HepG2 (cell line): ENCODE results near the gene CCDC142. TPM values are rescaled to one million over a fixed set of nuclear protein-coding genes. Genes with fewer than 3 reads are reported as not detected.

Experiments
- BORCS8-MEF2B ChIP-seq: sonication (generic); formaldehyde crosslinking; IDR thresholded peaks from 2 replicates; pipeline ENCODE4 v1.8.0; 2022; ENCODE audit warnings: mild to moderate bottlenecking, missing genetic modification reagents
- CSRNP2 ChIP-seq: sonication (generic); formaldehyde crosslinking; conservative IDR thresholded peaks from 2 replicates; pipeline ENCODE4 v1.8.0; 2022; ENCODE audit warnings: low read depth, missing genetic modification reagents
- FOXM1 ChIP-seq: sonication (generic); formaldehyde crosslinking; IDR thresholded peaks from 2 replicates; pipeline ENCODE4 v1.5.0; 2020; ENCODE audit warnings: missing genetic modification reagents
- PAF1 ChIP-seq: IDR thresholded peaks from 2 replicates; pipeline ENCODE4 v1.6.1; 2016; ENCODE audit warnings: missing genetic modification reagents, missing compliant biosample characterization
- SNAPC5 ChIP-seq: sonication (generic); formaldehyde crosslinking; IDR thresholded peaks from 2 replicates; pipeline ENCODE4 v1.8.1; 2023; ENCODE audit warnings: mild to moderate bottlenecking, missing genetic modification reagents, borderline replicate concordance
- SP140L ChIP-seq: sonication (generic); formaldehyde crosslinking; IDR thresholded peaks from 2 replicates; pipeline ENCODE4 v1.4.0; 2020; ENCODE audit warnings: missing genetic modification reagents, borderline replicate concordance
- SSRP1 ChIP-seq: IDR thresholded peaks from 2 replicates; pipeline ENCODE4 v1.6.1; 2016; ENCODE audit warnings: control low read depth
- TEAD2 ChIP-seq: sonication (generic); formaldehyde crosslinking; IDR thresholded peaks from 2 replicates; pipeline ENCODE4 v1.9.0; 2021; ENCODE audit warnings: missing genetic modification reagents
- YEATS4 ChIP-seq: sonication (generic); formaldehyde crosslinking; IDR thresholded peaks from 2 replicates; pipeline ENCODE4 v1.4.0; 2020; ENCODE audit warnings: missing genetic modification reagents, borderline replicate concordance
- ZBTB4 ChIP-seq: sonication (generic); formaldehyde crosslinking; IDR thresholded peaks from 2 replicates; pipeline ENCODE4 v1.4.0; 2020; ENCODE audit warnings: missing genetic modification reagents, mild to moderate bottlenecking, borderline replicate concordance
- ZNF207 ChIP-seq: fragments of 450-650 bp; IDR thresholded peaks from 2 replicates; pipeline ENCODE4 v1.6.1; 2016; ENCODE audit warnings: antibody characterized with exemption, borderline replicate concordance
- ZNF235 ChIP-seq: sonication (generic); formaldehyde crosslinking; IDR thresholded peaks from 2 replicates; pipeline ENCODE4 v1.8.1; 2023; ENCODE audit warnings: mild to moderate bottlenecking, missing genetic modification reagents, borderline replicate concordance
- ZNF800 ChIP-seq: sonication (generic); formaldehyde crosslinking; IDR thresholded peaks from 2 replicates; pipeline ENCODE4 v1.4.0; 2020; ENCODE audit warnings: missing genetic modification reagents
- polyA plus RNA-seq, 8 experiments: library from polyadenylated mRNA; depleted of rRNA in 3 of 8; stranded (reverse) in 7 of 8; unstranded in 1 of 8; fragments of >200 nt; fragmentation: Illumina TruSeq in 4 of 8; extraction: Trizol in 4 of 8; gene quantifications; 2 replicates each; pipeline versions ENCODE4 v1.2.1 to v1.2.3, GENCODE V29; 2011 to 2016; ENCODE audit warnings: low read depth in 4 of 8, missing spikeins in 1 of 8, mixed read lengths in 1 of 8; ENCODE audit not compliant: insufficient read depth in 1 of 8
- total RNA-seq, 5 experiments: library from RNA; depleted of rRNA; stranded (reverse); fragments of >200 nt; fragmentation: Illumina TruSeq; extraction: Trizol; gene quantifications; 2 replicates each; pipeline ENCODE4 v1.2.3, GENCODE V29; 2016; ENCODE audit warnings: low read depth in 1 of 5
- TF ChIP-seq, protein P1 (sequence below): sonication (generic); formaldehyde crosslinking; conservative IDR thresholded peaks from 2 replicates; pipeline ENCODE4 v1.8.0; 2022; ENCODE audit warnings: mild to moderate bottlenecking, moderate library complexity, missing genetic modification reagents
- TF ChIP-seq, protein P2 (sequence below): IDR thresholded peaks from 2 replicates; pipeline ENCODE4 v1.6.1; 2012; ENCODE audit warnings: inconsistent platforms
- TF ChIP-seq, protein P3 (sequence below): sonication (generic); formaldehyde crosslinking; IDR thresholded peaks from 2 replicates; pipeline ENCODE4 v1.5.0; 2020; ENCODE audit warnings: missing genetic modification reagents

CCDC142 gene
- total and polyA plus RNA-seq, 2 of the 13 experiments (the other 11 are each of a cell fraction or from before 2014, with no cell fraction given), result 14.7 to 30.4 TPM

GRCh38 chr2:74458132-74458937 is 24.5 kb downstream of the CCDC142 start, which contains the start of gene WBP1 (continued):
- TF ChIP-seq ZBTB4 (CRISPR knock-in tag) (peak; percentile 86; the same call in 1 of the 2 replicates), CSRNP2 (CRISPR knock-in tag) (no peak), ZNF800 (CRISPR knock-in tag) (no peak), SSRP1 (CRISPR knock-in tag) (no peak), FOXM1 (0 out of 2 replicates have a peak, but pooled peaks have one; percentile 70), SNAPC5 (CRISPR knock-in tag) (no peak; the same call in 1 of the 2 replicates), YEATS4 (CRISPR knock-in tag) (no peak), SP140L (no peak), PAF1 (CRISPR knock-in tag) (no peak), ZNF235 (CRISPR knock-in tag) (no peak), ZNF207 (no peak), TEAD2 (CRISPR knock-in tag) (no peak), BORCS8-MEF2B (CRISPR knock-in tag) (peak; percentile 44; the same call in 1 of the 2 replicates)
- TF ChIP-seq, protein P1, sequence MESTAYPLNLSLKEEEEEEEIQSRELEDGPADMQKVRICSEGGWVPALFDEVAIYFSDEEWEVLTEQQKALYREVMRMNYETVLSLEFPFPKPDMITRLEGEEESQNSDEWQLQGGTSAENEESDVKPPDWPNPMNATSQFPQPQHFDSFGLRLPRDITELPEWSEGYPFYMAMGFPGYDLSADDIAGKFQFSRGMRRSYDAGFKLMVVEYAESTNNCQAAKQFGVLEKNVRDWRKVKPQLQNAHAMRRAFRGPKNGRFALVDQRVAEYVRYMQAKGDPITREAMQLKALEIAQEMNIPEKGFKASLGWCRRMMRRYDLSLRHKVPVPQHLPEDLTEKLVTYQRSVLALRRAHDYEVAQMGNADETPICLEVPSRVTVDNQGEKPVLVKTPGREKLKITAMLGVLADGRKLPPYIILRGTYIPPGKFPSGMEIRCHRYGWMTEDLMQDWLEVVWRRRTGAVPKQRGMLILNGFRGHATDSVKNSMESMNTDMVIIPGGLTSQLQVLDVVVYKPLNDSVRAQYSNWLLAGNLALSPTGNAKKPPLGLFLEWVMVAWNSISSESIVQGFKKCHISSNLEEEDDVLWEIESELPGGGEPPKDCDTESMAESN, result no peak
- TF ChIP-seq, protein P2, sequence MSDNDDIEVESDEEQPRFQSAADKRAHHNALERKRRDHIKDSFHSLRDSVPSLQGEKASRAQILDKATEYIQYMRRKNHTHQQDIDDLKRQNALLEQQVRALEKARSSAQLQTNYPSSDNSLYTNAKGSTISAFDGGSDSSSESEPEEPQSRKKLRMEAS, result peak; percentile 60
- TF ChIP-seq, protein P3, sequence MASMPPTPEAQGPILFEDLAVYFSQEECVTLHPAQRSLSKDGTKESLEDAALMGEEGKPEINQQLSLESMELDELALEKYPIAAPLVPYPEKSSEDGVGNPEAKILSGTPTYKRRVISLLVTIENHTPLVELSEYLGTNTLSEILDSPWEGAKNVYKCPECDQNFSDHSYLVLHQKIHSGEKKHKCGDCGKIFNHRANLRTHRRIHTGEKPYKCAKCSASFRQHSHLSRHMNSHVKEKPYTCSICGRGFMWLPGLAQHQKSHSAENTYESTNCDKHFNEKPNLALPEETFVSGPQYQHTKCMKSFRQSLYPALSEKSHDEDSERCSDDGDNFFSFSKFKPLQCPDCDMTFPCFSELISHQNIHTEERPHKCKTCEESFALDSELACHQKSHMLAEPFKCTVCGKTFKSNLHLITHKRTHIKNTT (CRISPR knock-in tag), result no peak
